ENCODE measurements around the gene FAM83D. TPM values are rescaled to one million over a fixed set of nuclear protein-coding genes. Genes with fewer than 3 reads are reported as not detected.

FAM83D gene
- total RNA-seq, 1 donor from 2014 or later: 20.4 TPM

GRCh38 chr20:38892091-38892981 lies 33.9 kb upstream of the FAM83D start:
- H3K27me3 ChIP-seq: no peaks in the 10 kb centered on the region
- no peak for TF ChIP-seq CTCF (IDR thresholded peaks at IDR 0.05)
- TF ChIP-seq POLR2AphosphoS5 (IDR thresholded peaks at IDR 0.05; ENCODE audit: insufficient read depth in 1 of 2, low read depth in 1 of 2): no peak
- TF ChIP-seq POLR2A (IDR thresholded peaks at IDR 0.05): no peak
- H3K27ac ChIP-seq: no peak overlapping the region
- no peaks in the 10 kb centered on the region for H3K36me3 ChIP-seq
- no peak for DNase-seq (ENCODE audit: extremely low spot score in 2 of 2)
- peaks cover 14% of the 10 kb centered on the region for H3K4me1 ChIP-seq
- H3K9me3 ChIP-seq: no peaks in the 10 kb centered on the region
- intact Hi-C loops (cut with DNase I): no loop called here
- H3K4me3 ChIP-seq: no peak overlapping the region

DNA sequence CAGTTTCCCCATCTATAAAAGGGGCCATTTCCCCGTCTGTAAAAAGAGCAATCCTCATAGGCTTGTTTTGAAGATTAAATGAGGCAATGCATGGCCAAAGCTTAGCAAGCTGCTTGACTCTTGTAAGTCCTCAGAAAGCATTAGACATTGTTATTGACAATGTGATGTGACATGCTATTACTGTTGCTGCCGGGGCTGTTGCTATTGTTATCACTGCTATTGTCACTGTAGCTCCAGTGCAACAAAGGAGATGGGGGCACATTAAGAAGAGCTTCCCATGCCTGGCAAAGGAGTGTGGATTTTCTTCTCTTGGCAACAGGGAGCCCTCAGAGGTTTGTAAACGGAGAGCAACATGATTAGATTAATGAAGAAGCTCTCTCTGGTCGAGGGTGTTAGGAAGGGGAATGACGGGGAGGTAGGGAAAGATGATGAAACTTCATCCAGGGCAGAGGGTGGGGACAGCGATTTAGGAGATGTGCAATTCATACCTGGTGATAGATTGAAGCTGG lies 33.1 kb upstream of the FAM83D start:
- no peak for DNase-seq (ENCODE audit: extremely low spot score in 2 of 2)
- H3K9me3 ChIP-seq: no peaks in the 10 kb centered on the region
- TF ChIP-seq POLR2AphosphoS5 (IDR thresholded peaks at IDR 0.05; ENCODE audit: insufficient read depth in 1 of 2, low read depth in 1 of 2) (no peak), POLR2A (IDR thresholded peaks at IDR 0.05) (no peak), CTCF (IDR thresholded peaks at IDR 0.05) (no peak)
- H3K27ac ChIP-seq: no peak overlapping the region
- H3K4me3 ChIP-seq: no peak overlapping the region
- H3K27me3 ChIP-seq: no peaks in the 10 kb centered on the region
- no peaks in the 10 kb centered on the region for H3K36me3 ChIP-seq
- intact Hi-C loops (cut with DNase I): no loop called here
- H3K4me1 ChIP-seq: peaks cover 14% of the 10 kb centered on the region

DNA sequence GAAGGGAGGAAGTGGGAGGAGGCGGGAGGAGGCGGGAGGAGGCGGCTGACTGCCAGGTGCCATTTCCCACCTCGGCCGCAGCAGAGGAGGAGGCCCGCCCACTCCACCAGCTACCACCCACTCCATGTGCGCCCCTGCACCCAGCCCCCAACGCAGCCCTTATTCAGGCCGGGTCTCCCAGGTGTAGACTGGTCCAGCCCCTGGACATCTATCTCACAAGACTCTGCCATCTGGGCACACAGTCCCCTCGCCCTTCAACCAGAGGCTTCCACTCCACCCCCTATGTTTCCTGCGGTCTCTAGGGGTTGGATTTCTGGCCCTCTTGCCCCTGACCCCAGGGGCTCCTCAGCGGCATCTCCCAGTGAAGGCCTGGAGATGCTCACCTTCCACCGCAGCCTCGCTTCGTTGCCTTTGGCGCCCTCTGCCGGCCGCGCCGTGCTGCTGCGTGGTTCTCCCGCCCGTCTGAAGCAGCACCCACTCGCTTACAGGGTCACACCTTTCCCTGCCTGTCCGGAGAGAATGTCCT lies 32.6 kb upstream of the FAM83D start:
- TF ChIP-seq POLR2A (IDR thresholded peaks at IDR 0.05): no peak
- peak; percentile 48 to 81 (median 61) for TF ChIP-seq CTCF (IDR thresholded peaks at IDR 0.05)
- TF ChIP-seq POLR2AphosphoS5 (IDR thresholded peaks at IDR 0.05; ENCODE audit: insufficient read depth in 1 of 2, low read depth in 1 of 2): no peak
- Histone ChIP-seq H3K4me3 (no peak overlapping the region), H3K36me3 (no peaks in the 10 kb centered on the region), H3K27me3 (no peaks in the 10 kb centered on the region), H3K4me1 (peaks cover 14% of the 10 kb centered on the region), H3K27ac (no peak overlapping the region), H3K9me3 (no peaks in the 10 kb centered on the region)
- no peak for DNase-seq (ENCODE audit: extremely low spot score in 2 of 2)
- intact Hi-C loops (cut with DNase I): no loop called here

DNA sequence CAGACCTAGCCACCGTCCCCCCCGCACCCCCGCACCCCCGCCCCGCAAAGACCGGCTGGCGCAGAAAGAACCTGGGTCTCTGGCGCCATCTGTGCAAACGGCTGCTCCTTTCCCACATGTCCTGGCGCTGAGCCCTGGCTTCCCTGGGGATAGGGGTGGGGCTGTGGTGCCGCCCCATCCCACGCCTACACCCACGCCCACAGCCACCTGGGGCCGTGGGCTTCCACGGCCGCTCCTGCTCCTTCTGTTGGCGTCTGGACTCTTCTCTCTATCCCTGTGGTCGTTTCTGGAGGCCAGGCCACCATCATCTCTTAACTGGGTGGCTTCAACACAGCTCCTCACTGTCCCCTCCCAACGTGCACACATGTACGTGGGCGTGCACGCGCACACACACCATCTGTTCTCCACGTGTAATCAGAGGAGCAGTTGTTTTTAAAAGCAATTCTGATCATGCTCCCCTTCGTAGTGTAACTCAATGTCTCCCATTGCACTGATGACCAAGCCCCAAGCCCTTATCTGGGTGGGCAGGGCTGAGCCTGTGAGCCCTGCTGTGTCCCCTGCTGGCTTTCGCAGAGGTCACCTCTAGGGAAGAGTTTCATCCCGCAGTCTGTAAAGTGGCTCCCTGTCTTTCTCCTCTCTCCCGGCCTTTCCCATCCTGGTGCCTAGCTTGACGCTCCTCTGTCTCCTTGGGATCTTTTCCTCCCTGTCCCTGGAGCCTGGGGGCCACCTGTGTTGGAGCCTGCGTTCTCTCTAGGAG lies 31.9 kb upstream of the FAM83D start:
- no peaks in the 10 kb centered on the region for H3K27me3 ChIP-seq
- no peak overlapping the region for H3K27ac ChIP-seq
- H3K9me3 ChIP-seq: no peaks in the 10 kb centered on the region
- TF ChIP-seq CTCF (IDR thresholded peaks at IDR 0.05) (peak in 1 of 3 experiments; percentile 21), POLR2AphosphoS5 (IDR thresholded peaks at IDR 0.05; ENCODE audit: insufficient read depth in 1 of 2, low read depth in 1 of 2) (no peak)
- peaks cover 14% of the 10 kb centered on the region for H3K4me1 ChIP-seq
- no peaks in the 10 kb centered on the region for H3K36me3 ChIP-seq
- no peak for DNase-seq (ENCODE audit: extremely low spot score in 2 of 2)
- H3K4me3 ChIP-seq: no peak overlapping the region
- intact Hi-C loops (cut with DNase I): no loop called here

Measured in vagina (tissue), 2 donors.